ENCODE data around the gene UBTD1.

The UBTD1 gene

GRCh38 chr10:97601268-97602215 lies 102.8 kb downstream of the UBTD1 start:
- H3K27ac ChIP-seq (ENCODE audit: low read length): no peak overlapping the region
- H3K27me3 ChIP-seq (ENCODE audit: control insufficient read depth in 1 of 2, insufficient read depth in 2 of 2, low read length in 2 of 2): no peaks in the 10 kb centered on the region
- H3K9ac ChIP-seq (ENCODE audit: low read length in 2 of 2): no peak overlapping the region
- H3K36me3 ChIP-seq (ENCODE audit: control insufficient read depth in 2 of 2, insufficient read depth in 2 of 2, low read length in 2 of 2): no peaks in the 10 kb centered on the region
- peaks cover 3% of the 10 kb centered on the region for H3K4me1 ChIP-seq (ENCODE audit: control insufficient read depth, insufficient read depth, low read length)
- no peak overlapping the region for H3K4me3 ChIP-seq (ENCODE audit: low read length in 2 of 2)
- no peaks in the 10 kb centered on the region for H3K9me3 ChIP-seq (ENCODE audit: control insufficient read depth in 2 of 2, low read length in 2 of 2)

GRCh38 chr10:97607095-97607636 lies 108.4 kb downstream of the UBTD1 start:
- Histone ChIP-seq H3K4me1 (ENCODE audit: control insufficient read depth, insufficient read depth, low read length) (no peaks in the 10 kb centered on the region), H3K4me3 (ENCODE audit: low read length in 2 of 2) (no peak overlapping the region), H3K36me3 (ENCODE audit: control insufficient read depth in 2 of 2, insufficient read depth in 2 of 2, low read length in 2 of 2) (no peaks in the 10 kb centered on the region), H3K27ac (ENCODE audit: low read length) (no peak overlapping the region), H3K9ac (ENCODE audit: low read length in 2 of 2) (no peak overlapping the region), H3K9me3 (ENCODE audit: control insufficient read depth in 2 of 2, low read length in 2 of 2) (no peaks in the 10 kb centered on the region), H3K27me3 (ENCODE audit: control insufficient read depth in 1 of 2, insufficient read depth in 2 of 2, low read length in 2 of 2) (no peaks in the 10 kb centered on the region)

DNA sequence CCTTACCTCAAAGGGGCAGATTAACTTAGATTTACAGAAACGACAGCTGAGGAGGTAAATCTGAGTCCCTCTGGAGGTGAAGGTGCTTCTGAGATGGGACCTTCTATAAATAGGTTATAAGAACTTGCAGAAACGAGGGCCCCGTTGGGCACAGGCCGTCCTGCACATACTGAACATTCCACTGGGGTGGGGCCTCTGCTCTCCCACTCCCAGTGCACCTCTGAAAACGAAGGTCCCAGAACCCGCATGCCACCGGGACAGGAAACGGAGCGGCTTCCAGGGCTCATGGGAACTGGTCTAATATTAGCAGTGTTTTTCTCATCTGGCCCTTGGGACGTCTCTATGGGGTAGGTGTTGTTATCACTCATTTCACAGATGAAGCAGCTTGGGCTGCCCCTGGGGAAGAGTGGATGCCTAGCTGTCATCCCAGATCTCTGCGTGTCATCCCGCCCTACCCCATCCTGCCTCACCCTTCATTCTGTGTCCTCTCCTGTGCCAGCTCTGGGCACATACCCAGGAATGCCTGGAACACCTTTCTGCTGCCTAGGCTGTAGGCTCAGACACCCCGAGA lies 110.4 kb downstream of the UBTD1 start:
- Histone ChIP-seq H3K27me3 (ENCODE audit: control insufficient read depth in 1 of 2, insufficient read depth in 2 of 2, low read length in 2 of 2) (no peaks in the 10 kb centered on the region), H3K9ac (ENCODE audit: low read length in 2 of 2) (no peak overlapping the region), H3K4me1 (ENCODE audit: control insufficient read depth, insufficient read depth, low read length) (no peaks in the 10 kb centered on the region), H3K4me3 (ENCODE audit: low read length in 2 of 2) (no peak overlapping the region), H3K36me3 (ENCODE audit: control insufficient read depth in 2 of 2, insufficient read depth in 2 of 2, low read length in 2 of 2) (no peaks in the 10 kb centered on the region), H3K9me3 (ENCODE audit: control insufficient read depth in 2 of 2, low read length in 2 of 2) (no peaks in the 10 kb centered on the region), H3K27ac (ENCODE audit: low read length) (no peak overlapping the region)

DNA sequence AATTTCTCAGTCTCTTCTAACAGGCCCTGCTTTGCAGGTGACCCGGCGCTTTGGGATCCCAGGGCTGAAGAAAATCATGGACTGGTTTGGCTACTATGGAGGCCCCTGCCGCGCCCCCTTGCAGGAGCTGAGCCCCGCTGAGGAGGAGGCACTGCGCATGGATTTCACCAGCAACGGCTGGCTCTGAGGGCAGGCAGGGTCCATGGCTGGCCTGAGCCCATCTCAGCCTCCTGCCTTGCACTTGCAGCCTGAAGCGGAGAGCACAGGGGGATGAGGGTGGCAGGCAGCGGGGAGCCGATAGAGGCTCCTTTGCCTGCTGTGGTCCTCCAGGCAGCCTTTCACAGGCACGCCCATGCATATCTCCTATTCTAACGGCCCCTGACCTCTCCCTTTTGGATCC lies 112.7 kb downstream of the UBTD1 start:
- H3K27me3 ChIP-seq (ENCODE audit: control insufficient read depth in 1 of 2, insufficient read depth in 2 of 2, low read length in 2 of 2): no peaks in the 10 kb centered on the region
- H3K27ac ChIP-seq (ENCODE audit: low read length): no peak overlapping the region
- no peaks in the 10 kb centered on the region for H3K4me1 ChIP-seq (ENCODE audit: control insufficient read depth, insufficient read depth, low read length)
- H3K9me3 ChIP-seq (ENCODE audit: control insufficient read depth in 2 of 2, low read length in 2 of 2): no peaks in the 10 kb centered on the region
- no peak overlapping the region for H3K4me3 ChIP-seq (ENCODE audit: low read length in 2 of 2)
- H3K36me3 ChIP-seq (ENCODE audit: control insufficient read depth in 2 of 2, insufficient read depth in 2 of 2, low read length in 2 of 2): peaks cover 0 to 6% of the 10 kb centered on the region in 2 donors
- no peak overlapping the region for H3K9ac ChIP-seq (ENCODE audit: low read length in 2 of 2)

DNA sequence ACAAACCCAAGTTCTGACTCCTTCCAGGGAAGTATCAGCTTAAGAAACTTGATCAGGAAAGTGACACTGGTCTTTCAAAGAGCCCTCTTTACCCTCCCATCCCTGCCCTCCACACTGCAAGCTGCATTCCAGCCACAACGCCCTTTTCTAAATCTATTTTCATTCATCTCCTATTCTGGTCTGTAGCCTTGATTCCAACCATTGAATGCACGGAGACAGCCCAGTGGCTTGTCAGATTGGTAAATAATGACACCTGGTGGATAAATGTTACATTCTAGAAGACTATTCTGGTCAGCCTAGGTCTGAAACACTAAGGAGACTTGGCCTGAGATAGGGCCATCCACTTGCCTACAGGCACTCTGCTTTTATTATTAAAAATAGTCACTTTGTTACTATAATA lies 113.7 kb downstream of the UBTD1 start:
- Histone ChIP-seq H3K9me3 (ENCODE audit: control insufficient read depth in 2 of 2, low read length in 2 of 2) (no peaks in the 10 kb centered on the region), H3K4me1 (ENCODE audit: control insufficient read depth, insufficient read depth, low read length) (no peaks in the 10 kb centered on the region), H3K27ac (ENCODE audit: low read length) (no peak overlapping the region), H3K4me3 (ENCODE audit: low read length in 2 of 2) (no peak overlapping the region), H3K27me3 (ENCODE audit: control insufficient read depth in 1 of 2, insufficient read depth in 2 of 2, low read length in 2 of 2) (no peaks in the 10 kb centered on the region), H3K36me3 (ENCODE audit: control insufficient read depth in 2 of 2, insufficient read depth in 2 of 2, low read length in 2 of 2) (peaks cover 0 to 6% of the 10 kb centered on the region in 2 donors), H3K9ac (ENCODE audit: low read length in 2 of 2) (no peak overlapping the region)

- Histone ChIP-seq H3K27me3 (ENCODE audit: control insufficient read depth in 1 of 2, insufficient read depth in 2 of 2, low read length in 2 of 2) (no peaks in the 10 kb centered on the region), H3K9me3 (ENCODE audit: control insufficient read depth in 2 of 2, low read length in 2 of 2) (no peaks in the 10 kb centered on the region), H3K4me1 (ENCODE audit: control insufficient read depth, insufficient read depth, low read length) (no peaks in the 10 kb centered on the region), H3K4me3 (ENCODE audit: low read length in 2 of 2) (no peak overlapping the region), H3K9ac (ENCODE audit: low read length in 2 of 2) (no peak overlapping the region), H3K27ac (ENCODE audit: low read length) (no peak overlapping the region), H3K36me3 (ENCODE audit: control insufficient read depth in 2 of 2, insufficient read depth in 2 of 2, low read length in 2 of 2) (peaks cover 0 to 6% of the 10 kb centered on the region in 2 donors)
These were observed 119.6 kb downstream of the UBTD1 start for GRCh38 chr10:97618285-97618684.

GRCh38 chr10:97618733-97619132 lies 120.0 kb downstream of the UBTD1 start:
- H3K4me1 ChIP-seq (ENCODE audit: control insufficient read depth, insufficient read depth, low read length): no peaks in the 10 kb centered on the region

More at GRCh38 chr10:97618733-97619132, 120.0 kb downstream of the UBTD1 start:
- Histone ChIP-seq H3K27ac (ENCODE audit: low read length) (no peak overlapping the region), H3K36me3 (ENCODE audit: control insufficient read depth in 2 of 2, insufficient read depth in 2 of 2, low read length in 2 of 2) (peaks cover 0 to 6% of the 10 kb centered on the region in 2 donors), H3K27me3 (ENCODE audit: control insufficient read depth in 1 of 2, insufficient read depth in 2 of 2, low read length in 2 of 2) (no peaks in the 10 kb centered on the region), H3K9me3 (ENCODE audit: control insufficient read depth in 2 of 2, low read length in 2 of 2) (no peaks in the 10 kb centered on the region), H3K9ac (ENCODE audit: low read length in 2 of 2) (no peak overlapping the region), H3K4me3 (ENCODE audit: low read length in 2 of 2) (no peak overlapping the region)
